ENCODE results near the gene CHKB. TPM values are rescaled to one million over a fixed set of nuclear protein-coding genes. Genes with fewer than 3 reads are reported as not detected.

The CHKB gene
- total and polyA plus RNA-seq, 10 of the 15 experiments (the other 5 are each of a cell fraction or from before 2014, with no cell fraction given), result 10.0 to 93.9 (median 57.0) TPM

DNA sequence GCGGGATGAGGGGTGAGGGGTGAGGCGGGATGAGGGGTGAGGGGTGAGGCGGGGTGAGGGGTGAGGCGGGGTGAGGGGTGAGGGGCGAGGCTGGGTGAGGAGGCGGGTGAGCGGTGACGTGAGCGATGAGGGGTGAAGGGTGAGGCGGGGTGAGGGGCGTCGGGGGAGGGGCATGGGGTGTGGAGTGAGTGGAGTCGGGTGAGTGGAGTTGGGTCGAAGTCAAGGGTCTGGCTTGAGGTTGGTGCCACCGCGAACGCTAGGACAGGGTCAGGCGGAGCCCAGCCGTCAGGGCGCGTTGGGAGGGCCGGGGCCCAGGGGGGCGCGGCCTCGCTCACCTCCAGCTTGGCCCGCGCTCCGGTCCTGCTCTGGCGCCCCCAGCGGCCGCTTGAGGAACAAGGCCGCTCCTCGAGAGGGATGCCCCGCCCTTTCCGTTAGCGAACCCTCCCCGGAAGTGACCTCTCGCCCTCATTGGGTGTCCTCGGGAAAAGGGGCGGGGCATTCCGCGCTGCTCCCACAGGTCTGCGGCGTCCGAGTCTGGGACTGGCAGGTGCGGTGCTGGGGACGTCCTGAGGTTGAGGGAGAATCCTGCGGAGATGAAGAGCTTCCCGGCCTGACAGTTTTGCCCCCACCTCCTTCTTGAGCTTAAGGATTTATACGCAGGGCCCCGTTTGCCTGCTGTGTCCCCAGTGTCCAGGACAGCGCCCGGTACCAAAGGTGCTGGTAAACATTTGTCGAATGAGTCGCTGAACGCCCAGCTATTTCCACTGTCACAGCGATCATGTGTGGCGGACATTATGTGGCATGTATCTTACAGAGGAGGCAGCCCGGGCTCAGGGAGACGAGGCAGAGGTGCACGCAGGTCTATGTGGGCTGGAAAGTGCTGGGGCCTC lies 19.9 kb downstream of the CHKB start, which contains the start of gene SYCE3 (continued):
- TF ChIP-seq, protein P1, sequence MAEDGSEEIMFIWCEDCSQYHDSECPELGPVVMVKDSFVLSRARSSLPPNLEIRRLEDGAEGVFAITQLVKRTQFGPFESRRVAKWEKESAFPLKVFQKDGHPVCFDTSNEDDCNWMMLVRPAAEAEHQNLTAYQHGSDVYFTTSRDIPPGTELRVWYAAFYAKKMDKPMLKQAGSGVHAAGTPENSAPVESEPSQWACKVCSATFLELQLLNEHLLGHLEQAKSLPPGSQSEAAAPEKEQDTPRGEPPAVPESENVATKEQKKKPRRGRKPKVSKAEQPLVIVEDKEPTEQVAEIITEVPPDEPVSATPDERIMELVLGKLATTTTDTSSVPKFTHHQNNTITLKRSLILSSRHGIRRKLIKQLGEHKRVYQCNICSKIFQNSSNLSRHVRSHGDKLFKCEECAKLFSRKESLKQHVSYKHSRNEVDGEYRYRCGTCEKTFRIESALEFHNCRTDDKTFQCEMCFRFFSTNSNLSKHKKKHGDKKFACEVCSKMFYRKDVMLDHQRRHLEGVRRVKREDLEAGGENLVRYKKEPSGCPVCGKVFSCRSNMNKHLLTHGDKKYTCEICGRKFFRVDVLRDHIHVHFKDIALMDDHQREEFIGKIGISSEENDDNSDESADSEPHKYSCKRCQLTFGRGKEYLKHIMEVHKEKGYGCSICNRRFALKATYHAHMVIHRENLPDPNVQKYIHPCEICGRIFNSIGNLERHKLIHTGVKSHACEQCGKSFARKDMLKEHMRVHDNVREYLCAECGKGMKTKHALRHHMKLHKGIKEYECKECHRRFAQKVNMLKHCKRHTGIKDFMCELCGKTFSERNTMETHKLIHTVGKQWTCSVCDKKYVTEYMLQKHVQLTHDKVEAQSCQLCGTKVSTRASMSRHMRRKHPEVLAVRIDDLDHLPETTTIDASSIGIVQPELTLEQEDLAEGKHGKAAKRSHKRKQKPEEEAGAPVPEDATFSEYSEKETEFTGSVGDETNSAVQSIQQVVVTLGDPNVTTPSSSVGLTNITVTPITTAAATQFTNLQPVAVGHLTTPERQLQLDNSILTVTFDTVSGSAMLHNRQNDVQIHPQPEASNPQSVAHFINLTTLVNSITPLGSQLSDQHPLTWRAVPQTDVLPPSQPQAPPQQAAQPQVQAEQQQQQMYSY (CRISPR knock-in tag; IDR thresholded peaks at IDR 0.05), result no peak
- TF ChIP-seq ETV6 (conservative IDR thresholded peaks at IDR 0.05 in 1 of 2, IDR thresholded peaks at IDR 0.05 in 1 of 2; ENCODE audit: borderline replicate concordance in 1 of 2, low read depth in 1 of 2) (no peak), SREBF2 (IDR thresholded peaks at IDR 0.05; ENCODE audit: low read length) (no peak), RAD51 (IDR thresholded peaks at IDR 0.05) (no peak), SMARCA5 (IDR thresholded peaks at IDR 0.05) (peak; percentile 71; the same call in 1 of the 2 replicates), NBN (IDR thresholded peaks at IDR 0.05) (peak; percentile 46; the same call in 1 of the 2 replicates), MXI1 (IDR thresholded peaks at IDR 0.05; ENCODE audit: low read depth, low read length) (peak; percentile 63; the same call in 1 of the 2 replicates), EGR1 (IDR thresholded peaks at IDR 0.05; ENCODE audit: borderline replicate concordance in 1 of 2, low read depth in 2 of 2, low read length in 2 of 2) (no peak), WRNIP1 (IDR thresholded peaks at IDR 0.05; ENCODE audit: borderline replicate concordance, low read depth, low read length) (no peak), TCF7 (IDR thresholded peaks at IDR 0.05; ENCODE audit: borderline replicate concordance) (no peak), SMC3 (IDR thresholded peaks at IDR 0.05; ENCODE audit: borderline replicate concordance, low read length) (peak; percentile 45; the same call in 1 of the 2 replicates)
- TF ChIP-seq, protein P2, sequence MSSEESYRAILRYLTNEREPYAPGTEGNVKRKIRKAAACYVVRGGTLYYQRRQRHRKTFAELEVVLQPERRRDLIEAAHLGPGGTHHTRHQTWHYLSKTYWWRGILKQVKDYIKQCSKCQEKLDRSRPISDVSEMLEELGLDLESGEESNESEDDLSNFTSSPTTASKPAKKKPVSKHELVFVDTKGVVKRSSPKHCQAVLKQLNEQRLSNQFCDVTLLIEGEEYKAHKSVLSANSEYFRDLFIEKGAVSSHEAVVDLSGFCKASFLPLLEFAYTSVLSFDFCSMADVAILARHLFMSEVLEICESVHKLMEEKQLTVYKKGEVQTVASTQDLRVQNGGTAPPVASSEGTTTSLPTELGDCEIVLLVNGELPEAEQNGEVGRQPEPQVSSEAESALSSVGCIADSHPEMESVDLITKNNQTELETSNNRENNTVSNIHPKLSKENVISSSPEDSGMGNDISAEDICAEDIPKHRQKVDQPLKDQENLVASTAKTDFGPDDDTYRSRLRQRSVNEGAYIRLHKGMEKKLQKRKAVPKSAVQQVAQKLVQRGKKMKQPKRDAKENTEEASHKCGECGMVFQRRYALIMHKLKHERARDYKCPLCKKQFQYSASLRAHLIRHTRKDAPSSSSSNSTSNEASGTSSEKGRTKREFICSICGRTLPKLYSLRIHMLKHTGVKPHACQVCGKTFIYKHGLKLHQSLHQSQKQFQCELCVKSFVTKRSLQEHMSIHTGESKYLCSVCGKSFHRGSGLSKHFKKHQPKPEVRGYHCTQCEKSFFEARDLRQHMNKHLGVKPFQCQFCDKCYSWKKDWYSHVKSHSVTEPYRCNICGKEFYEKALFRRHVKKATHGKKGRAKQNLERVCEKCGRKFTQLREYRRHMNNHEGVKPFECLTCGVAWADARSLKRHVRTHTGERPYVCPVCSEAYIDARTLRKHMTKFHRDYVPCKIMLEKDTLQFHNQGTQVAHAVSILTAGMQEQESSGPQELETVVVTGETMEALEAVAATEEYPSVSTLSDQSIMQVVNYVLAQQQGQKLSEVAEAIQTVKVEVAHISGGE (CRISPR knock-in tag; IDR thresholded peaks at IDR 0.05), result no peak
- TF ChIP-seq, protein P3, sequence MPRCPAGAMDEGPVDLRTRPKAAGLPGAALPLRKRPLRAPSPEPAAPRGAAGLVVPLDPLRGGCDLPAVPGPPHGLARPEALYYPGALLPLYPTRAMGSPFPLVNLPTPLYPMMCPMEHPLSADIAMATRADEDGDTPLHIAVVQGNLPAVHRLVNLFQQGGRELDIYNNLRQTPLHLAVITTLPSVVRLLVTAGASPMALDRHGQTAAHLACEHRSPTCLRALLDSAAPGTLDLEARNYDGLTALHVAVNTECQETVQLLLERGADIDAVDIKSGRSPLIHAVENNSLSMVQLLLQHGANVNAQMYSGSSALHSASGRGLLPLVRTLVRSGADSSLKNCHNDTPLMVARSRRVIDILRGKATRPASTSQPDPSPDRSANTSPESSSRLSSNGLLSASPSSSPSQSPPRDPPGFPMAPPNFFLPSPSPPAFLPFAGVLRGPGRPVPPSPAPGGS (IDR thresholded peaks at IDR 0.05; ENCODE audit: borderline replicate concordance, insufficient read depth, low read depth, low read length, poor library complexity, severe bottlenecking), result no peak
- TF ChIP-seq, protein P4, sequence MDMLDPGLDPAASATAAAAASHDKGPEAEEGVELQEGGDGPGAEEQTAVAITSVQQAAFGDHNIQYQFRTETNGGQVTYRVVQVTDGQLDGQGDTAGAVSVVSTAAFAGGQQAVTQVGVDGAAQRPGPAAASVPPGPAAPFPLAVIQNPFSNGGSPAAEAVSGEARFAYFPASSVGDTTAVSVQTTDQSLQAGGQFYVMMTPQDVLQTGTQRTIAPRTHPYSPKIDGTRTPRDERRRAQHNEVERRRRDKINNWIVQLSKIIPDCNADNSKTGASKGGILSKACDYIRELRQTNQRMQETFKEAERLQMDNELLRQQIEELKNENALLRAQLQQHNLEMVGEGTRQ (IDR thresholded peaks at IDR 0.05; ENCODE audit: borderline replicate concordance, low read depth, low read length), result no peak
- TF ChIP-seq, protein P5, sequence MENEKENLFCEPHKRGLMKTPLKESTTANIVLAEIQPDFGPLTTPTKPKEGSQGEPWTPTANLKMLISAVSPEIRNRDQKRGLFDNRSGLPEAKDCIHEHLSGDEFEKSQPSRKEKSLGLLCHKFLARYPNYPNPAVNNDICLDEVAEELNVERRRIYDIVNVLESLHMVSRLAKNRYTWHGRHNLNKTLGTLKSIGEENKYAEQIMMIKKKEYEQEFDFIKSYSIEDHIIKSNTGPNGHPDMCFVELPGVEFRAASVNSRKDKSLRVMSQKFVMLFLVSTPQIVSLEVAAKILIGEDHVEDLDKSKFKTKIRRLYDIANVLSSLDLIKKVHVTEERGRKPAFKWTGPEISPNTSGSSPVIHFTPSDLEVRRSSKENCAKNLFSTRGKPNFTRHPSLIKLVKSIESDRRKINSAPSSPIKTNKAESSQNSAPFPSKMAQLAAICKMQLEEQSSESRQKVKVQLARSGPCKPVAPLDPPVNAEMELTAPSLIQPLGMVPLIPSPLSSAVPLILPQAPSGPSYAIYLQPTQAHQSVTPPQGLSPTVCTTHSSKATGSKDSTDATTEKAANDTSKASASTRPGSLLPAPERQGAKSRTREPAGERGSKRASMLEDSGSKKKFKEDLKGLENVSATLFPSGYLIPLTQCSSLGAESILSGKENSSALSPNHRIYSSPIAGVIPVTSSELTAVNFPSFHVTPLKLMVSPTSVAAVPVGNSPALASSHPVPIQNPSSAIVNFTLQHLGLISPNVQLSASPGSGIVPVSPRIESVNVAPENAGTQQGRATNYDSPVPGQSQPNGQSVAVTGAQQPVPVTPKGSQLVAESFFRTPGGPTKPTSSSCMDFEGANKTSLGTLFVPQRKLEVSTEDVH (IDR thresholded peaks at IDR 0.05; ENCODE audit: low read depth, partially characterized antibody), result no peak

Data from GM12878 (cell line).